ENCODE results near the gene RPTOR.

Gene RPTOR

GRCh38 chr17:80593181-80593580 lies 48.5 kb downstream of the RPTOR start:
- no peak overlapping the region for H3K27ac ChIP-seq
- POLR2A ChIA-PET (ENCODE audit: low non-redundant PET): no interaction called here
- no peak for DNase-seq (ENCODE audit: low spot score)
- CTCF ChIA-PET: interaction anchor here (0.5 kb wide), 1 partner anchor 68 kb away, joined by 3 read pairs; no protein-coding TSS in a partner anchor
- TF ChIP-seq, protein P1, sequence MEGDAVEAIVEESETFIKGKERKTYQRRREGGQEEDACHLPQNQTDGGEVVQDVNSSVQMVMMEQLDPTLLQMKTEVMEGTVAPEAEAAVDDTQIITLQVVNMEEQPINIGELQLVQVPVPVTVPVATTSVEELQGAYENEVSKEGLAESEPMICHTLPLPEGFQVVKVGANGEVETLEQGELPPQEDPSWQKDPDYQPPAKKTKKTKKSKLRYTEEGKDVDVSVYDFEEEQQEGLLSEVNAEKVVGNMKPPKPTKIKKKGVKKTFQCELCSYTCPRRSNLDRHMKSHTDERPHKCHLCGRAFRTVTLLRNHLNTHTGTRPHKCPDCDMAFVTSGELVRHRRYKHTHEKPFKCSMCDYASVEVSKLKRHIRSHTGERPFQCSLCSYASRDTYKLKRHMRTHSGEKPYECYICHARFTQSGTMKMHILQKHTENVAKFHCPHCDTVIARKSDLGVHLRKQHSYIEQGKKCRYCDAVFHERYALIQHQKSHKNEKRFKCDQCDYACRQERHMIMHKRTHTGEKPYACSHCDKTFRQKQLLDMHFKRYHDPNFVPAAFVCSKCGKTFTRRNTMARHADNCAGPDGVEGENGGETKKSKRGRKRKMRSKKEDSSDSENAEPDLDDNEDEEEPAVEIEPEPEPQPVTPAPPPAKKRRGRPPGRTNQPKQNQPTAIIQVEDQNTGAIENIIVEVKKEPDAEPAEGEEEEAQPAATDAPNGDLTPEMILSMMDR (conservative IDR thresholded peaks at IDR 0.05; ENCODE audit: low read depth): no peak

DNA sequence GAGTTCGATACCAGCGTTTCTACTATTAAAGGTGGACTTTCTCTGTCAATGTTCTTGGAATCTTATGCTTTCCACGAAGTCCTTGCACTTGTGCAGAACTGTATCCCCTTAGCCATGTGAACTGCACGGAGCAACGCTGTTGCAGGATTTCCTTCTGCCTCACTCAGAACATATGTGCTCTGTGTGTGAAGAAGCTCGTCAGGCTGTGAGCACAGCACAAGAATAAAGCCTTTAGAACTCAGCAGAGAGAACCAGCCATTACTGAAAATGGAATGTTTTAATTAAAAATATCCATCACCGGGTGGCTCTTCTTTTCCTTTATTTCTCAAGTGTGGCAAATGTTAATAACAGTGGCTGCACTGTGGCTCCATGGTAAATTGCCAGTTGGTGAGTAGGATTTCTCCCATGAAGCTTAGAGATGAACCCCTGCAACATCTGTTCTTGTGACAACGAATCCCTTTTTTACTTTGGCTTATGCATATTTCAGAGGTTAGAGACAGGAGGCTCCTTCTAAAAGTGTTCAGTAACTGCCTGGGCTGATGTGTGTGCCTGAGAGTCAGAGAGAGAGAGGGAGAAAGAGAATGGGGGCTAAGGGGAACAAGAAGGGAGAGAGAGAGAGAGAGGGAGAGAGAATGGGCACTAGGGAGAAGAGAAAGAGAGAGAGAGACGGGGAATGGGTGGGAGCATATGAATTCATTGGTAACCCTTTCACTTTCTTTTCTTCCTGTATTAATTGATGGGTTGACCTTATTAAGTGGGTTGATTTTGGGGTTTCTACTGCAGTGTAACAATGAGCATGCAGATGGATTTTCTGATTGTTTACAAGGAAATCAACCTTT lies 50.0 kb downstream of the RPTOR start:
- H3K27ac ChIP-seq: no peak overlapping the region
- TF ChIP-seq, protein P1 (conservative IDR thresholded peaks at IDR 0.05; ENCODE audit: low read depth): no peak
- ChIA-PET POLR2A (ENCODE audit: low non-redundant PET) (no interaction called here), CTCF (no interaction called here)
- DNase-seq (ENCODE audit: low spot score): no peak

DNA sequence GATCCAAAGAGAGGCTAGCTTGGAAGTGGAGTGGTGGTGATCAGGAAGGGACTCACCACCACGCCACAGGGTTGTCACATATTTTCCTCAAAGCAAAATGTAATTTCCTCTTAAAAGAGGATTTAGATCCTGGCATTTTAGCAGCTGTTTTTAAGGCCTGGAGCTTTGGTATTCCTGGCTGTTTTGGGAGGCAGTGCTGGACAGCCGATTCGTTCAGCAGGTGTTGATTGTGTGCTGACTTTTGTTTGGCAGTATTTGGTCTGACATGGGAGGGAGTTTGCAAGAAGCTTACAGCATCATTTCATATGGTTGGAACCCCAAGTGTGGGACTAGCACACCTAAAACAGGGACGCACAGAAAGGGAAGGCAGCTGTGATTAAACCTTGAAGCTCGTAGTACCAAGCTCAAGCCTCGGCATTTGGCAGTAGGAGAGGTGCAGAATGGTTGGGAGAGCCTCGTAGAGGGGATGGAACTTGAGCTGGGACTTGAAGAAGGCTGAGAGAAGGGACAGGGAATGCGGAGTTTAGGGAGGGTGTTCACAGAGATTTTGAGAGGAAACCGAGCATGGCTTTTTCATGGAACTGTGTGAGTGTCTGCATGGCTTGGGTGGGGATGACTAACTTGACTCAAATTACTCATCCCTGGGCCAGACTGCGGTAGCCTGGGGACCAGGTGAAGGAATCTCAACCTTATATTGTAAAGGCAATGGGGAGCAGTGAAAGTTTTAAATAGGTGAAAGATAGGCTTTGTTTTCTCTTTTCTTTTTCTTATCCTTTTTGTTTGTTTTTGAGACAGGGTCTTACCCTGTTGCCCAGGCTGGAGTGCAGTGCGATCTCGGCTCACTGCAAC lies 52.3 kb downstream of the RPTOR start:
- POLR2A ChIA-PET (ENCODE audit: low non-redundant PET): no interaction called here
- peak overlapping the region; percentile 40; the same call in 1 of the 2 replicates for H3K27ac ChIP-seq
- TF ChIP-seq, protein P1 (conservative IDR thresholded peaks at IDR 0.05; ENCODE audit: low read depth): no peak
- CTCF ChIA-PET: no interaction called here
- peak; percentile 83 for DNase-seq (ENCODE audit: low spot score)

DNA sequence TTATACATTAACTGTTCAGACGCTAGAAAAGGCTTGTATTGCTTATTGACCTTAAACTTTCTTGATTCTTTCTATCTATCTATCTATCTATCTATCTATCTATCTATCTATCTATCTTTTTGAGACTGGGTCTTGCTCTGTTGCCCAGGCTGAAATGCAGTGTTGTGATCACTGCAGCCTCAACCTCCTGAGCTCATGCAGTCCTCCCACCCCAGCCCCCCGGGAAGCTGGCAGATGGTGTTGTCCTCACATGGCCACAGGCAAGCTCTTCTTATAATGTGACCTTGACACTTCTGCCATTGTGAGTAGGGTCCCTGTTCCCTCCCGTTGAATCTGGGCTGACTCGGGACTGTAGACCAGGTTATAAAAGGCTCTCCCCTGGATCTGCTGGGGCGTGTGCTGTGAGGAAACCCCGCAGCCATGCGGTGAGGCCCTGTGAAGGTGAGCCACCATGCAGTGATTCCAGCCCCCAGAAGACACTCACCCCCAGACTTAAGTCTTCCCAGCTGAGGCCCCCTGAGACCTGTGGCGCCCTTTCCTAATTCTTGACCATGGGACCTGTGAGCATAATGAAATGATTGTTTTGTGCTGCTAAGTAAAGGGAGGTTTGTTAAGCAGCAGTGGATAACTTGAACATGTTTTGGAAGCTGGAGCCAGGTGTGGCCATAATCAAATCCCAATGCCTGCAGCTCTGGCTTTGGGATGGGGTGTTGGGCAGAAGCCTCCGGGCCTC lies 54.3 kb downstream of the RPTOR start:
- H3K27ac ChIP-seq: peak overlapping the region; percentile 68
- TF ChIP-seq, protein P1 (conservative IDR thresholded peaks at IDR 0.05; ENCODE audit: low read depth): no peak
- DNase-seq (ENCODE audit: low spot score): no peak
- ChIA-PET POLR2A (ENCODE audit: low non-redundant PET) (no interaction called here), CTCF (interaction anchor here (0.6 to 0.9 kb wide), 4 partner anchors 23 to 1550 kb away, joined by 3 to 7 read pairs (median 4); partner anchors contain the start of gene RPTOR)

DNA sequence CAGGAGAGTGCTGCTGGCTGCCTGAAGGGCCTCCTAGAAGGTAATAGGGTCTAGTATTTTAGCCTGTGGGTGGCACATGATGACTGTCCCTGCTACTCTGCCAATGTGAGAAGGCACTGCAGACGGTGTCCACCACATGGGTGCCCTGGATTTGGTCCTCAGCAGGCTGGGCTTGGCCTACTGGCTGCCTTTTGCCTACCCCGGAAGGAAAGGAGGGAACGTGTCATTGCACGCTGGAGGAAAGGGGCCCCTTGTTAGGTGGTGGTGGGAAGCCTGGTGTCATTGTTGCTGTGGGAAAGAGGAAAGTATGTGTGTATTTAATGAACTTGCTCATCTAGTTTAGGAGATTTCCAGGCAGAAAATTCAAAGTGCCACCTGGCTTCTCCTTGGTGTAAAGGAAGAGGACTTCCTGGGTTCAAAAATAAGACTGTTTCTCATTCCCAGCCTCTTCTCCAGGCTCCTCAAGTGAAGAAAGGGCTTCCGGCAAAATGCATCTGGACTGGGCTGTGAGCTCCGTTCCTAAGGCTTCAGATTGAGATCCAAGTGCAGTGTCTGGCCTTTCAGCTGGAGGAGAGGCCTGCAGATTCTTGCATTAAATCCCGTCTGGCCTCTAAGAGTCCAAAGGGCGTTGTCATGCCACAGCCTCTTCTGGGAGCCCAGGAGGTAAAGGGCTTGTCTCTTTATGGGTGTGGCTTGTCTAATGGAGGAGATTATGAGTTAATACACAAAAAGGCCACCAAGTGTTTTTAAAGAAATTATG lies 55.1 kb downstream of the RPTOR start:
- peak overlapping the region; percentile 68 for H3K27ac ChIP-seq
- CTCF ChIA-PET: no interaction called here
- POLR2A ChIA-PET (ENCODE audit: low non-redundant PET): no interaction called here
- TF ChIP-seq, protein P1 (conservative IDR thresholded peaks at IDR 0.05; ENCODE audit: low read depth): no peak
- no peak for DNase-seq (ENCODE audit: low spot score)

Data from RWPE1 (cell line).